T47D (cell line): ENCODE results near the gene RHBDF1.

Source experiments
- DNase-seq, 2 experiments: peaks; one replicate each; pipeline versions ENCODE4 v3.0.0 to v3.0.0-alpha.2; 2011 to 2012; ENCODE audit warnings: low read depth in 1 of 2, low spot score in 1 of 2
- JUND ChIP-seq: IDR thresholded peaks from 2 replicates; pipeline ENCODE4 v1.6.1; 2012; ENCODE audit warnings: low read depth
- in situ Hi-C: cut with HindIII; loops from 2 replicates; pipeline ENCODE4 v1.10.0; 2016; ENCODE audit warnings: low sequenced_read_pairs, low pct_unique_long_range_greater_than_20kb

The RHBDF1 gene, protein sequence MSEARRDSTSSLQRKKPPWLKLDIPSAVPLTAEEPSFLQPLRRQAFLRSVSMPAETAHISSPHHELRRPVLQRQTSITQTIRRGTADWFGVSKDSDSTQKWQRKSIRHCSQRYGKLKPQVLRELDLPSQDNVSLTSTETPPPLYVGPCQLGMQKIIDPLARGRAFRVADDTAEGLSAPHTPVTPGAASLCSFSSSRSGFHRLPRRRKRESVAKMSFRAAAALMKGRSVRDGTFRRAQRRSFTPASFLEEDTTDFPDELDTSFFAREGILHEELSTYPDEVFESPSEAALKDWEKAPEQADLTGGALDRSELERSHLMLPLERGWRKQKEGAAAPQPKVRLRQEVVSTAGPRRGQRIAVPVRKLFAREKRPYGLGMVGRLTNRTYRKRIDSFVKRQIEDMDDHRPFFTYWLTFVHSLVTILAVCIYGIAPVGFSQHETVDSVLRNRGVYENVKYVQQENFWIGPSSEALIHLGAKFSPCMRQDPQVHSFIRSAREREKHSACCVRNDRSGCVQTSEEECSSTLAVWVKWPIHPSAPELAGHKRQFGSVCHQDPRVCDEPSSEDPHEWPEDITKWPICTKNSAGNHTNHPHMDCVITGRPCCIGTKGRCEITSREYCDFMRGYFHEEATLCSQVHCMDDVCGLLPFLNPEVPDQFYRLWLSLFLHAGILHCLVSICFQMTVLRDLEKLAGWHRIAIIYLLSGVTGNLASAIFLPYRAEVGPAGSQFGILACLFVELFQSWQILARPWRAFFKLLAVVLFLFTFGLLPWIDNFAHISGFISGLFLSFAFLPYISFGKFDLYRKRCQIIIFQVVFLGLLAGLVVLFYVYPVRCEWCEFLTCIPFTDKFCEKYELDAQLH

DNA sequence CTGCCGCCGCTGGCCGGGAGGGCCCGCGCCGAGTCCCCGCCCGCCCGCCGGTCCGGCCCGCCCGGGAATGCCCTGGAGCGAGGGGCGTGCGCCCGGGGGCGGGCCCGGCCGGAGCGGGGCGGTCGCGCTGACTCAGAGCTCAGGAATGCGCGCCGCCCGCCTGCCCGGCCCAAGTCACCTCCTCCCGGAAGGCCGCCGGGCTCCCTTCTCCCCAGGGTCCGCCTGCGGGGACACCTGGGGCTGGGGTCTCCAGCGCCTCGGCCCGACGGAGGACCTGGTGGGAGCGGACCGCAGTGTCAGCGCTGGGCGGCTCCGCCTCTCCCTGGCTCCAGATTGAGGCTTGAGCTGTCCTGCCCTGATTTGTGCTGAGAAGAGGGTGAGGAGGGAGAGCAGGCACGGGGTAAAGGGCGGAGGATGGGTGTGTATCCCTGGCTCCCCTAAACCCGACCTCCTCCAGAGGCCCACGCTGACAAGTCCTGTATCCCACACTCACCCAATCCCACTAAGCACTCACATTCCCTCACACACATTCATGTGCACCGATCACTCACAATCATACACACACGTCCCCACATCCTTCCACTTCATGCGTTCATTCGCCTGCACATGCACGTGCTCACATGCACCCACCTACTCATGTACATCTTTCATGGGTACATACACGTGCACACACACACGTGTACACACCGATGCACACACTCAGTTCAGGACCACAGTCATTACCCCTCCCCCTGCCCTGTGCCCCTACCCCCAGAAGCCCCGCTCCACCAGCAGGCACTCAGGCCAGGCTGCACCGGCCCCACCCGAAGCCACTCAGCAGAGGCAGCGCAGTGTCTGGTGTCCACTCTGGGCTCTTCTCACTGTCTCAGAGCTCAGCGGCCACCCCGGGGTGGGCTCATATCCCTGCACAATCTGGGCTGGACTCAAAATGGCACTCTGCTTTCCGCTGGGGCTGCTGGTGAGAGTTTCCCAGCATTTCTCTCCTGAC lies at the start of gene RHBDF1:
Gene RHBDF1, minus strand, starts transcription at position 71 of the 988 bp plus-strand sequence. CDS start 7,616 bp downstream, outside the sequence.
- DNase-seq, result peak; percentile 55 to 77
- in situ Hi-C loops, result no loop called here

DNA sequence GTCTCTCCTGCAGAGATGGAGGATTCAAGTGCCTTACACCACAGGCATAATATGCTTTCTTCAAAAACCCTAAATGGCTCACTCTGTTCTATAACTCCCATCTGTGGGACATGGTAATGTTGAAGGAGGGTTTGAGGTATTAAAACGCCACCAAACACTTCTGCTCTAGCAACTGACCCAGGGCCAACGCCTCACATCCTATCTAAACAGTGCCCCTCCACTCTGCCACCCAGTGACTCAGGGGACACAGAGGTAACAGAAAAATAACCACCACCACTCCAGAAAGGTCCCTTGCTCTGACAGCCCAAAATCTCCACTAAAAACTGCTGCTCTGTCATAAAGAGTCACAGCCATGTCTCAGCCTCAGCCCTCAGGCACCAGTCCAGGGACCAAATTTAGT lies 48.3 kb upstream of the RHBDF1 start:
- in situ Hi-C loops, result no loop called here
- no peak for DNase-seq
- TF ChIP-seq JUND, result no peak

More for the DNA sequence above, at the start of gene RHBDF1:
- TF ChIP-seq JUND, result no peak

DNA sequence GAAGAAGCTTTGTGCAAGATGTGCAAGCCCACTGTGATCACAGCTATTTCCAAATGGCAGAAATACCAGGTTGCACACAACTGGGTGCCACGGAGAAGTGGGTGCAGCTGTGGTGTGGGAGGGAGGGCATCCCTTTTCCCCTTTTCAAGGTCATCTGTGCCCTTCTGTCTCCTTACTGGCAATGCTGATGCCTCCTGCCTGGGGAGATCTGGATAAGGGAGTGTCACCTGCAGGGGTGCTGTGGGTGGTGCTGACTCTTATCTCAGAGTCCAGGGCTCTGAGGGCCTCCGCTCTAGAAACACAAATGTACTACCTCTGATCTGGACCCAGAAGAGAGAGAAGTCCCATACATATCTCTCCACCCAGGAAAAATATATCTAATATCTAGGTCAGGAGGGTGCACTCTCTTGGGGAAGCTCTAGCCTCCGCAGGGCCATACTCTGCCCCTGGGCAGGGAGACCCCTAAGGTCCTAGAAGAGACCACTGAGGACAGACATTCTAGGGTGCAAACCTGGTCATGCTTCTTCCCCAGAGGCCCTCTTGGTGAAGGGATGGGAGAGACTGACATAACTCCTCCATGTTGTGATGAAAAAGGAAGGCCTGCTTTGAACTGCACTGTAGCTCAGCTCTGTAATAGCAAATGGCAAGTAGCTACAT lies 47.5 kb upstream of the RHBDF1 start:
- no peak for DNase-seq
- in situ Hi-C loops, result no loop called here
- no peak for TF ChIP-seq JUND

DNA sequence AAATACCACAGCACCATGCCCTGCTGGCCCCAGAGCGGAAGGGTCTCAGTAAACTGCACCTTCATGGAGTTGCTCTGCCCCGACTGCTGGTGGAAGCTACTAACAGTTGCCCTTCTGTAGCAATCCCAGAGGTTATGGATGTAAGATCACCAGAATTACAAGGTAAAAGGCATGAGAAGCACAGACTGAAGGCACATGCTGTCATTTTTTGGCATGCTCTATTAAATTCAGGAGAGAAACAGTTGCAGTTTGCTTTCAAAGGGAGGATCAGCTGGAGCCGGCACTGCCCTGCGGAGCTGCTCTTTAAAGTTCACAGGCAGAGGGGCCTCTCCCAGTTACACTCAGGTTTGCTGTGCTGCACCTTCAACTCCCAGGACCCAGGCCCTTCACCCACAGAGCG lies 46.9 kb upstream of the RHBDF1 start:
- DNase-seq, result no peak
- in situ Hi-C loops, result no loop called here
- no peak for TF ChIP-seq JUND

DNA sequence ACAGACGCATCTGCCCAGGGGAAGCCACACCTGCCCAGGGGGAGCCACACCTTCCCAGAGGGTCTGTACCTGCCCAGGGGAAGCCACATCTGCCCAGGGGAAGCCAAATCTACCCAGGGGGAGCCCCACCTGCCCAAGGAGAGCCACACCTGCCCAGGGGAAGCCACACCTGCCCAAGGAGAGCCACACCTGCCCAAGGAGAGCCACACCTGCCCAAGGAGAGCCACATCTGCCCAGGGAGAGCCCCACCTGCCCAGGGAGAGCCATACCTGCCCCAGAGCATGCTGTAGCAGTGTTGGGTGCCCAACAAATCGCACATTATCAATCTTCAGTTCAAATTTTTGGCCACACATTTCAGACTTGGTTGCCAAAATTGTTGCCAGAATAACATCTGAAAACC lies 46.4 kb upstream of the RHBDF1 start:
- no peak for DNase-seq
- TF ChIP-seq JUND, result no peak
- in situ Hi-C loops, result no loop called here

DNA sequence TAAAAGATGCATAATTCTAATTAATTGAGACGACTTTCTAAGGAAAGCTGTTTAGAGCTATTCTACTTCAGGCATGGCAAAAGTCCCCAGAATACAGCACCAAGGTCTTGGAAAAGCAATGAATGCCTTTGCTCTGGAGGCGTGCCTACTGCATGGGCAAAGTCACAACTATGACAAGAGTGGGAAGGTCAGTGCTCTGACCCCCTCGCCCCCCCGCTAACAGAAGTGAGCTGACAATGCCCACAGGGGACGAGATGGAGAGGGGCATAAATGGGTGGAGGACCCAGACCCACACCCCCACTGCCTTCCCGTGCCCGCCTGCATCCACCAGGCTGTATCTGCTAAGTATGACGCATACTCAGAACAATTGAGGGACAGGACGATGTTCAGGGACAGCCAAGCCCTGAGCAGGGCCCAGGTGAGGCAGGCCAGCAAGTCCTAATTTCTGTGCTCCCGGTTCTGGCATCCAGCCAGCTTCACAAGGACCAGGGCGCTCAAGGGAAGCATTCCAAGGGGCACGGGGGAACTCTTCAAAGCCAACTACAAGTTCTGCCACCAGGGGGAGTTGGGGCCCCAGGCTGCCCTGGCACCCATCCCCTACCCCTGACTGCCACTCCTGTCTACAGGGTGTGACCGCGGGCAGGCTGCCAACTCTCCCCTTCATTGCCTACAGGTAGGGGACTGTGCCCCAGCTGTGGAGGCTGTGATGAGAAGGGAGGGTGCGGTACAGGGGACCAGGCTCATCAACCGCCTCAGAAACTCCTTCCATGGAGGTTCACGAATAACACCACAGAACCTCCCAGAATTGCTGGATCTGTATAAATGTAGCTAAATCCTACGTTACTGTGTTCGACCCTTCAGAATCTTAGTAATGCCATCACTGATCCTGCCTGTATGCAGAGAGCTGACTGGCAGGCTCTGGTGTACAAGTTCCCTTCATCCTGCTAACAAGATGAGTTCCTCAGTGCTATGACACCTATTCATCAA lies 45.2 kb upstream of the RHBDF1 start:
- in situ Hi-C loops, result no loop called here
- peak; percentile 55 to 74 for DNase-seq
- no peak for TF ChIP-seq JUND

DNA sequence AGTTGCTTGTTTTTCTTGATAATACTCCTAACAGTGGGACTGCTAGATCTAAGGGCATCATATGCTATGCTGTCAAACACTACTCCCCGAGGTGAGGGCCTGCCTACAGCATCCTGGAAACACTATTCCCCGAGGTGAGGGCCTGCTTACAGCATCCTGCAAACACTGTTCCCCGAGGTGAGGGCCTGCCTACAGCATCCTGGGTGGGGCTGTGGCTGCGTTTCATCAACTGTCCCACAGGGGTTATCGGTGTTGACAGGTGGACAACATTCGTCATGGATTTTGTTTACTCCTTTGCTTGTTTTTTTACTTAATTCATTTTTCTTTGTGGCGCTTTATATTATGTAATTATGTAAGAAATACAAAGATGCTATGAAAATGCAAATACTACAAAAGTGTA lies 43.6 kb upstream of the RHBDF1 start:
- in situ Hi-C loops, result no loop called here
- DNase-seq, result no peak
- TF ChIP-seq JUND, result no peak

DNA sequence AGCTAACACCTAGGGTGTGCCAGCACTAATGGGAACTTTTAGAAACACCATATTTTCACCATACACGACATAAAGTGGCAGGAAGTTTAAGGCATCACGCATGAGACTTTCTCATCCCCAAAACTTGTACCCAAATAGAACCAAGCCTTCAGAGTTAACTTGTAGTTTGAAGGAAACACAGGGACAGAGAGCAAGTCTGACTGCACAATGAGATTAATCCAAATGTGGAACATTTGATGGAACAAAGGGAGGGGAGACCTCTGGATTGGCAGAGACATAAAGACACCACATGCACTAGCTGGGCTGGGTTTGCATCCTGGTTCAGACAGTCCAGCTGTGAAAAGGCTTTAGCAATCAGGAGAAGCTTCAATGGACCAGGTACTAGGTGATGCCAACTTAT lies 41.9 kb upstream of the RHBDF1 start:
- no peak for DNase-seq
- in situ Hi-C loops, result no loop called here
- TF ChIP-seq JUND, result no peak

DNA sequence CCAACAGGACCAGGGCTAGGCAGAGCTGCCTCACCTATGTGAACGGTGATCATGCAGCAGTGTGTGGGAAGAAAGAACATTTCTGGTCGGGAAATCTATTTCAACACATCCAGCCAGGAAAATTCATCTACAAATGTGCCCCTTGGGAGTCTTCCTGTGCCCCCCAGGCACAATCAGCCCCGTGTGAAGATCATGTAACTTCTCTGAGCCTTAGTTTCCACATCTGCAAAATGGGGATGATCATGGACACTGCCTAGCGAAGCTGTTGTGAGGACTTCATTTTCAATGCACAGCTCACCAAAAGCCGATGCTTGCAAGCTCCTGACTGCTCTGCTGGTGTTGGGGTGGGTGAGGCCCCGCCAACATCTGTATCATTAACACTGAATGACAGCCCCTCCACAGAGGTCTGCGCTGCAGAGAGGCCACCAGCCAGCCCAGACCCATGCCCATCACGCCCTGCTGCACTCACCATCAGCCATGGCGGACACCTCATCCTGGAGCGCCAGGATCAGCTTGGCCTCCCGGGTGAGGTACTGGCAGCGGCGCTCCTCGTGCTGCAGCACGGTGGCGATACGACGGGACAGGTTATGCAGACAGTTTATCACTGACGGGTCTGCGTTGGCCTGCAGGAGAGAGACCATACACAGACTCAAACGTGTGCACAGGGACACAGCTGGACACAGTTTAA lies 39.9 kb upstream of the RHBDF1 start:
- no peak for TF ChIP-seq JUND
- in situ Hi-C loops, result no loop called here
- DNase-seq, result no peak

DNA sequence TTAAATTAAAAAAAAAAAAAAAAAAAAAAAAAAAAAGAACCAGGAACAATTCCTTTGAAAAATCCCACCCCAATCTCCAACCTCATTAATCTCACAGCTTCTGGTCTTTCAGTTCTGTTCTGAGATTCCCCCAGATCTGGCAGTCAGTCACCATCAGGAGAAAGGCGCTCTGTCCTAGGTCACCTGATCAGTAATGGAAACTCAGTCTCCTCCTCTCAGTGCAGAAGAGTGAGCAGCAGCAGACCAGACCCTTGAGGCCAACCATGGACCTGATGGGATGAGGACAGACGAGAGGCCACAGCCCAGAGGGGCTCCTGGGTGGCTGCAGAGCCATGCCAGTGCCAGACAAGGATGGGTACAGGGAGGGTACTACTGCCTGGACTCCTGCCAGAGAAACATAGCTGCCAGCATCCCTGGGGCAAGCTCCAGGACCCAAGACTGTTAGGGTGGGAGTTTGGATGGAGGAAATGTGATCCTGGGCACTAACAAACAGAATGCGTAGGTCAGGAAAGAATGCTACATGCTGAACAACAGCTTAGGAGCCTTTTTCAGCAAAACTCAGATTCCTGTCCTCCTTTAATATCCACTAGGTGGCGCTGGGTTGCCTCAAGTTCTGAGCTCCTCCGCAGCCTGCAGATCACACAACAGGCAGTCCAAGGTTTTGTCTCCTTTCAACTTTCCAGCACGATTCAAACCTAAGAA lies 34.3 kb upstream of the RHBDF1 start:
- in situ Hi-C loops, result no loop called here
- no peak for TF ChIP-seq JUND
- peak; percentile 59 to 83 for DNase-seq
